H1 (cell line): ENCODE measurements around the gene ALOX12. TPM values are rescaled to one million over a fixed set of nuclear protein-coding genes. Genes with fewer than 3 reads are reported as not detected.

Experiments used
- CTCF ChIA-PET: fragments of 300-600 bp; sonication (Branson Sonifier 250); formaldehyde crosslinking; loops from one replicate; lab custom pipeline; 2021; ENCODE audit not compliant: partially characterized antibody; lab: Charles Lee
- POLR2A ChIA-PET: fragments of 300-600 bp; sonication (Branson Sonifier 250); formaldehyde crosslinking; loops from one replicate; lab custom pipeline; 2021; ENCODE audit warnings: inconsistent platforms; ENCODE audit not compliant: partially characterized antibody; lab: Charles Lee
- DNase-seq, 2 experiments: peaks; one replicate each; pipeline versions ENCODE4 v3.0.0 to v3.0.0-alpha.2; 2010 to 2022; ENCODE audit warnings: low spot score in 2 of 2, low read depth in 1 of 2, mixed read lengths in 1 of 2
- FAIRE-seq: peaks from 2 replicates; lab custom pipeline; 2011; peaks lifted over from hg19 to GRCh38; lab: Jason Lieb, UNC
- H2AFZ ChIP-seq: 2 replicates; pipeline ENCODE4 v1.8.1; 2012; ENCODE audit warnings: low read length, inconsistent platforms
- H2AK5ac ChIP-seq: 2 replicates; pipeline ENCODE4 v1.6.1; 2013; ENCODE audit warnings: low read depth, low read length
- H2BK120ac ChIP-seq: replicated peaks from 2 replicates; pipeline ENCODE3; 2013; ENCODE audit warnings: low read depth, low read length, inconsistent platforms
- H2BK12ac ChIP-seq: 2 replicates; pipeline ENCODE4 v1.6.1; 2013; ENCODE audit warnings: low read depth, low read length
- H2BK15ac ChIP-seq: 2 replicates; pipeline ENCODE4 v1.6.1; 2013; ENCODE audit warnings: low read length
- H2BK20ac ChIP-seq: 2 replicates; pipeline ENCODE4 v1.6.1; 2013; ENCODE audit warnings: low read length
- H2BK5ac ChIP-seq: 2 replicates; pipeline ENCODE4 v1.6.1; 2013; ENCODE audit warnings: low read depth, low read length
- H3K14ac ChIP-seq: 2 replicates; pipeline ENCODE4 v1.6.1; 2013; ENCODE audit warnings: inconsistent platforms; ENCODE audit not compliant: insufficient read length
- H3K18ac ChIP-seq: 2 replicates; pipeline ENCODE4 v1.6.1; 2013; ENCODE audit warnings: low read length; ENCODE audit errors: extremely low read depth
- H3K23ac ChIP-seq: 2 replicates; pipeline ENCODE4 v1.6.1; 2013; ENCODE audit warnings: inconsistent platforms; ENCODE audit not compliant: insufficient read length
- H3K23me2 ChIP-seq: 2 replicates; pipeline ENCODE4 v1.6.1; 2013; ENCODE audit warnings: low read depth, low read length
- H3K27ac ChIP-seq: 2 replicates; pipeline ENCODE4 v1.6.1; 2011; ENCODE audit warnings: low read depth, low read length, inconsistent platforms
- H3K27me3 ChIP-seq, 4 experiments: replicated peaks in 1 of 4; 1 replicate in 1 of 4; 2 replicates in 3 of 4; pipeline versions ENCODE4 v1.6.1 to v1.8.1; 2011 to 2013; ENCODE audit warnings: low read length in 3 of 4, mild to moderate bottlenecking in 3 of 4, inconsistent platforms in 2 of 4, mixed read lengths in 2 of 4, moderate library complexity in 1 of 4; ENCODE audit not compliant: control insufficient read depth in 3 of 4, insufficient read depth in 3 of 4; ENCODE audit errors: extremely low read depth in 1 of 4
- H3K36me3 ChIP-seq, 4 experiments: 2 replicates each; pipeline versions ENCODE4 v1.6.1 to v1.8.1; 2011 to 2013; ENCODE audit warnings: mild to moderate bottlenecking in 4 of 4, low read length in 3 of 4, moderate library complexity in 2 of 4, control low read depth in 1 of 4, inconsistent platforms in 1 of 4; ENCODE audit not compliant: insufficient read depth in 4 of 4, control insufficient read depth in 2 of 4
- H3K4ac ChIP-seq: replicated peaks from 2 replicates; pipeline ENCODE3; 2013; ENCODE audit warnings: low read length, low read depth, mixed read lengths, inconsistent platforms; ENCODE audit not compliant: insufficient read length
- H3K4me1 ChIP-seq, 4 experiments: replicated peaks in 1 of 4; 1 replicate in 1 of 4; 2 replicates in 3 of 4; pipeline versions ENCODE4 v1.6.1 to v1.8.1; 2011 to 2013; ENCODE audit warnings: low read length in 3 of 4, inconsistent platforms in 2 of 4, mixed read lengths in 1 of 4; ENCODE audit not compliant: insufficient read depth in 4 of 4, control insufficient read depth in 3 of 4
- H3K4me2 ChIP-seq, 2 experiments: 2 replicates each; pipeline versions ENCODE4 v1.6.1 to v1.8.1; 2011 to 2013; ENCODE audit warnings: low read depth in 2 of 2, low read length in 2 of 2, control low read depth in 1 of 2, inconsistent platforms in 1 of 2, mild to moderate bottlenecking in 1 of 2; ENCODE audit not compliant: insufficient read depth in 1 of 2
- H3K4me3 ChIP-seq, 4 experiments: fragments of 200-600, 300-600 bp in 1 of 4; sonication (generic), shearing (Covaris generic), sonication (Bioruptor Twin) in 1 of 4; 2 replicates each; pipeline versions ENCODE4 v1.5.1 to v1.8.1; 2011 to 2016; ENCODE audit warnings: low read length in 4 of 4, low read depth in 3 of 4, control low read depth in 2 of 4, inconsistent platforms in 2 of 4, mild to moderate bottlenecking in 2 of 4, mixed read lengths in 1 of 4, moderate library complexity in 1 of 4; ENCODE audit not compliant: insufficient read depth in 2 of 4; ENCODE audit errors: extremely low read depth in 1 of 4
- H3K56ac ChIP-seq: replicated peaks from 2 replicates; pipeline ENCODE3; 2013; ENCODE audit warnings: low read depth, mild to moderate bottlenecking, mixed read lengths, low read length, inconsistent platforms; ENCODE audit not compliant: insufficient read length
- H3K79me1 ChIP-seq: 2 replicates; pipeline ENCODE4 v1.6.1; 2013; ENCODE audit warnings: low read depth, low read length, control low read depth
- H3K79me2 ChIP-seq, 2 experiments: 2 replicates each; pipeline versions ENCODE4 v1.6.1 to v1.8.1; 2012 to 2013; ENCODE audit warnings: low read length in 2 of 2, mild to moderate bottlenecking in 2 of 2, inconsistent platforms in 1 of 2; ENCODE audit not compliant: insufficient read depth in 2 of 2, control insufficient read depth in 1 of 2
- H3K9ac ChIP-seq, 4 experiments: replicated peaks in 1 of 4; 1 replicate in 1 of 4; 2 replicates in 3 of 4; pipeline versions ENCODE4 v1.6.1 to v1.8.1; 2011 to 2013; ENCODE audit warnings: low read depth in 3 of 4, low read length in 3 of 4, control low read depth in 2 of 4, mild to moderate bottlenecking in 2 of 4, moderate library complexity in 2 of 4, inconsistent platforms in 1 of 4; ENCODE audit errors: extremely low read depth in 1 of 4
- H3K9me3 ChIP-seq, 2 experiments: 2 replicates each; pipeline versions ENCODE4 v1.6.1 to v1.8.1; 2012 to 2013; ENCODE audit warnings: mild to moderate bottlenecking in 2 of 2, moderate library complexity in 2 of 2, control low read depth in 1 of 2, inconsistent platforms in 1 of 2, low read depth in 1 of 2, low read length in 1 of 2, mixed read lengths in 1 of 2; ENCODE audit not compliant: insufficient read depth in 2 of 2
- H4K20me1 ChIP-seq, 2 experiments: replicated peaks in 1 of 2; 2 replicates each; pipeline versions ENCODE3 to v1.8.1; 2011 to 2013; ENCODE audit warnings: inconsistent platforms in 2 of 2, low read length in 2 of 2, mild to moderate bottlenecking in 1 of 2; ENCODE audit not compliant: insufficient read depth in 2 of 2, control insufficient read depth in 1 of 2
- H4K5ac ChIP-seq: 2 replicates; pipeline ENCODE4 v1.6.1; 2013; ENCODE audit warnings: low read length, low read depth, mixed read lengths, inconsistent platforms; ENCODE audit not compliant: insufficient read length
- H4K8ac ChIP-seq: 2 replicates; pipeline ENCODE4 v1.8.0; 2013; ENCODE audit warnings: mild to moderate bottlenecking, moderate library complexity, low read length, inconsistent platforms; ENCODE audit not compliant: insufficient read depth; ENCODE audit errors: extremely low read depth
- H4K91ac ChIP-seq: replicated peaks from 2 replicates; pipeline ENCODE3; 2013; ENCODE audit warnings: low read length, mixed read lengths, inconsistent platforms; ENCODE audit not compliant: insufficient read length
- ASH2L ChIP-seq: fragments of 200-600, 300-600 bp; sonication (generic); IDR thresholded peaks from one replicate; pipeline ENCODE4 v1.7.1; 2017; ENCODE audit warnings: low read length
- BACH1 ChIP-seq: IDR thresholded peaks from 2 replicates; pipeline ENCODE4 v1.6.1; 2012; ENCODE audit warnings: low read length, improper control_type of control experiment
- BRCA1 ChIP-seq: IDR thresholded peaks from 2 replicates; pipeline ENCODE4 v1.6.1; 2012; ENCODE audit warnings: low read depth, low read length, improper control_type of control experiment
- CREB1 ChIP-seq: IDR thresholded peaks from 2 replicates; pipeline ENCODE4 v1.6.1; 2012; ENCODE audit warnings: inconsistent platforms
- EZH2 ChIP-seq: fragments of 200-600 bp; sonication (generic); IDR thresholded peaks from 2 replicates; pipeline ENCODE4 v1.7.1; 2012; ENCODE audit warnings: low read depth, mild to moderate bottlenecking, moderate library complexity, low read length, inconsistent platforms; ENCODE audit not compliant: severe bottlenecking
- HDAC2 ChIP-seq, 2 experiments: fragments of 300-600 bp in 1 of 2; sonication (generic) in 1 of 2; IDR thresholded peaks; 2 replicates each; pipeline ENCODE4 v1.6.1; 2011 to 2012; ENCODE audit warnings: low read depth in 2 of 2, low read length in 2 of 2, mild to moderate bottlenecking in 2 of 2, moderate library complexity in 2 of 2, borderline replicate concordance in 1 of 2, inconsistent platforms in 1 of 2
- HDAC6 ChIP-seq: IDR thresholded peaks from one replicate; pipeline ENCODE4 v1.7.1; 2012; ENCODE audit warnings: low read depth, mild to moderate bottlenecking, inconsistent platforms, low read length, moderate library complexity
- NANOG ChIP-seq: IDR thresholded peaks from 2 replicates; pipeline ENCODE4 v1.6.1; 2011; ENCODE audit warnings: low read length, low read depth, mild to moderate bottlenecking, inconsistent platforms; ENCODE audit not compliant: insufficient read depth, poor library complexity, severe bottlenecking
- RBBP5 ChIP-seq: IDR thresholded peaks from 2 replicates; pipeline ENCODE4 v1.7.1; 2012; ENCODE audit warnings: low read depth, mild to moderate bottlenecking, inconsistent platforms, low read length, moderate library complexity, borderline replicate concordance
- SIRT6 ChIP-seq: IDR thresholded peaks from one replicate; pipeline ENCODE4 v1.7.1; 2012; ENCODE audit warnings: low read length, inconsistent platforms
- SP2 ChIP-seq: IDR thresholded peaks from 2 replicates; pipeline ENCODE4 v1.6.1; 2012; ENCODE audit warnings: mild to moderate bottlenecking, low read length, inconsistent platforms
- TAF7 ChIP-seq: optimal IDR thresholded peaks from 2 replicates; pipeline ENCODE3; 2011; ENCODE audit warnings: low read depth, mild to moderate bottlenecking, inconsistent platforms, low read length, moderate library complexity, borderline replicate concordance
- TBP ChIP-seq: IDR thresholded peaks from 2 replicates; pipeline ENCODE4 v1.6.1; 2011; ENCODE audit warnings: low read depth, low read length, improper control_type of control experiment
- WGBS, 2 experiments: shearing (Covaris generic) in 1 of 2; methylation state at CpG; one replicate each; pipeline versions ENCODE4 v1.1.6 to v1.1.7; 2013 to 2015; ENCODE audit warnings: low lambda C conversion rate in 2 of 2, mixed read lengths in 2 of 2, inconsistent platforms in 1 of 2, low coverage in 1 of 2, missing lambda C conversion rate in 1 of 2; ENCODE audit not compliant: insufficient replicate concordance in 2 of 2, insufficient coverage in 1 of 2, insufficient read length in 1 of 2; ENCODE audit errors: extremely low coverage in 1 of 2, missing lambda C conversion rate in 1 of 2; 5-methylcytosine and 5-hydroxymethylcytosine counted together
- polyA plus RNA-seq, 7 experiments: library from polyadenylated mRNA; depleted of rRNA in 3 of 7; stranded (reverse) in 5 of 7; unstranded in 2 of 7; fragments of >200 nt in 5 of 7; fragments of 200-250 nt in 2 of 7; gene quantifications; 1 replicate in 5 of 7; 2 replicates in 1 of 7; 4 replicates in 1 of 7; pipeline versions ENCODE4 v1.2.1 to v1.2.3, GENCODE V29; 2011 to 2013; ENCODE audit warnings: missing spikeins in 2 of 7, mixed read lengths in 2 of 7
- total RNA-seq: library from RNA; stranded (reverse); fragmentation: NEBNext Ultra II Directional; extraction: Animal tissue kit (Norgen Biotek cat#: 25700); gene quantifications from 2 replicates; pipeline ENCODE4 v1.2.1, GENCODE V29; 2021
- TF ChIP-seq, protein P1 (sequence below): IDR thresholded peaks from 2 replicates; pipeline ENCODE4 v1.6.1; 2012; ENCODE audit warnings: low read length, inconsistent platforms

Gene ALOX12
- total and polyA plus RNA-seq, 2 of the 8 experiments (the other 6 are each of a cell fraction or from before 2014, with no cell fraction given), result 1.4 to 2.0 TPM

DNA sequence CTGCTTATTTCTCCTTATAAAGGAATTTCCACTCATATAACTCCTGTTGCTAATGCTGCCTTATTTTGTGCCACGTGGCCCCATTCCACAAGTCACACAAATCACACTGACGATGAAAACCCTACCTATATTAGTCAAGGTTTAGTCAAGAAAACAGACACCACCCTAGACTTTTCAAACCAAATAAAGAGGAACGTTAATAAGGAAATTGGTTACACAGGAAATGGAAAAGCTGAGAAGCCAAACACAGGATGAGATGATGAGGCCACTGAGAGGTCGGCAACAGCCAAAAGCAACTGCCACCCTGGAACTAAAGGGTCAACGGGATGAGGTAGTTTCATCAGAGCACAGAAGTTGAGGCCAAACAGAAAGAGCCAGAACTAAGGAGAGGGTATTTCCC is 47.3 kb upstream of the ALOX12 start:
- CTCF ChIA-PET, result no interaction called here
- 82% methylated on average over 5 of the region's 5 CpGs; no CpG with 5 or more reads in 1 of the 2 experiments for WGBS, 2 experiments
- no peak overlapping the region for H4K8ac ChIP-seq
- no peak overlapping the region for H2BK15ac ChIP-seq
- no peaks in the 10 kb centered on the region for H3K36me3 ChIP-seq
- no peak overlapping the region for H3K56ac ChIP-seq
- H2BK5ac ChIP-seq, result no peak overlapping the region
- no peak for FAIRE-seq
- no peaks in the 10 kb centered on the region for H3K27me3 ChIP-seq
- H4K20me1 ChIP-seq, result no peaks in the 10 kb centered on the region
- no peak overlapping the region for H2BK12ac ChIP-seq
- no peak overlapping the region for H3K27ac ChIP-seq
- no peaks in the 10 kb centered on the region for H3K79me2 ChIP-seq
- H3K14ac ChIP-seq, result no peak overlapping the region
- H3K23ac ChIP-seq, result no peak overlapping the region
- no peak overlapping the region for H3K4ac ChIP-seq
- no peaks in the 10 kb centered on the region for H3K23me2 ChIP-seq
- H2AK5ac ChIP-seq, result no peak overlapping the region
- no peak overlapping the region for H3K4me2 ChIP-seq
- DNase-seq, result no peak
- H3K9ac ChIP-seq, result no peak overlapping the region
- no peaks in the 10 kb centered on the region for H3K79me1 ChIP-seq
- no peak overlapping the region for H3K4me3 ChIP-seq
- POLR2A ChIA-PET, result no interaction called here
- no peak overlapping the region for H2BK120ac ChIP-seq
- H2BK20ac ChIP-seq, result no peak overlapping the region
- no peak overlapping the region for H4K91ac ChIP-seq
- H4K5ac ChIP-seq, result no peak overlapping the region
- H2AFZ ChIP-seq, result no peak overlapping the region
- H3K18ac ChIP-seq, result no peak overlapping the region
- H3K4me1 ChIP-seq, result no peaks in the 10 kb centered on the region
- H3K9me3 ChIP-seq, result no peaks in the 10 kb centered on the region
- TF ChIP-seq NANOG (no peak), SP2 (no peak), BACH1 (no peak), RBBP5 (no peak), CREB1 (no peak), HDAC6 (no peak), SIRT6 (no peak), TBP (no peak), HDAC2 (IDR thresholded peaks at IDR 0.05; ENCODE audit: borderline replicate concordance in 1 of 2, low read depth in 2 of 2, low read length in 2 of 2) (no peak), TAF7 (no peak), EZH2 (no peak), BRCA1 (no peak), ASH2L (no peak)
- TF ChIP-seq, protein P1, sequence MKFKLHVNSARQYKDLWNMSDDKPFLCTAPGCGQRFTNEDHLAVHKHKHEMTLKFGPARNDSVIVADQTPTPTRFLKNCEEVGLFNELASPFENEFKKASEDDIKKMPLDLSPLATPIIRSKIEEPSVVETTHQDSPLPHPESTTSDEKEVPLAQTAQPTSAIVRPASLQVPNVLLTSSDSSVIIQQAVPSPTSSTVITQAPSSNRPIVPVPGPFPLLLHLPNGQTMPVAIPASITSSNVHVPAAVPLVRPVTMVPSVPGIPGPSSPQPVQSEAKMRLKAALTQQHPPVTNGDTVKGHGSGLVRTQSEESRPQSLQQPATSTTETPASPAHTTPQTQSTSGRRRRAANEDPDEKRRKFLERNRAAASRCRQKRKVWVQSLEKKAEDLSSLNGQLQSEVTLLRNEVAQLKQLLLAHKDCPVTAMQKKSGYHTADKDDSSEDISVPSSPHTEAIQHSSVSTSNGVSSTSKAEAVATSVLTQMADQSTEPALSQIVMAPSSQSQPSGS, result no peak
